ENCODE measurements around the gene METTL25. TPM values are rescaled to one million over a fixed set of nuclear protein-coding genes. Genes with fewer than 3 reads are reported as not detected.

The METTL25 gene
- total RNA-seq, 1 experiment from 2014 or later, result 6.3 TPM

DNA sequence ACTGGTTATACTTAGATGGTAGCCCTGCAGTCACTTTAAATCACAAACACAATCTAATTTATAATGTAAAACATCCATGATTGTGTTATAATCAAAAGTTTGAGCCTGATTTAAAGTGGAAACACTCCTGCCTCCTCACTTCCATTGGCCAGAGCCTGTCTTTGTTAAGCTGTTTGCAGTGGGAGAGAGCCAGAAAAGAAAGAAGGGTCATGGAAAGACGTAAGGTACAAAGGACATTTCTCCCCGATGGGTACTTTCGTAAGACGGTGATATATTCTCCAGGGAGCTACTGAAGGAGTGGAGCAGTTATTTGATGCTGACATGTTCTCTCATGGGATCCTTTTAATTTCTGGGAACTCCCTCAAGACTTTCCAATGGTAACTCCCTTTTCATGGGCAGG is 164.0 kb downstream of the METTL25 start (continued):
- no peak for TF ChIP-seq AFF4 (CRISPR knock-in tag; IDR thresholded peaks at IDR 0.05; ENCODE audit: borderline replicate concordance)
- TF ChIP-seq ZNF232 (CRISPR knock-in tag; IDR thresholded peaks at IDR 0.05), result no peak
- no peak for TF ChIP-seq USF2 (CRISPR knock-in tag; IDR thresholded peaks at IDR 0.05)
- no peak for TF ChIP-seq IRF2 (CRISPR knock-in tag; IDR thresholded peaks at IDR 0.05; ENCODE audit: borderline replicate concordance, low read depth)
- TF ChIP-seq MXD4 (CRISPR knock-in tag; IDR thresholded peaks at IDR 0.05; ENCODE audit: borderline replicate concordance), result no peak
- no peak for TF ChIP-seq ATF2 (CRISPR knock-in tag; IDR thresholded peaks at IDR 0.05; ENCODE audit: borderline replicate concordance, low read depth)
- TF ChIP-seq SMAD4 (CRISPR knock-in tag; IDR thresholded peaks at IDR 0.05), result no peak
- TF ChIP-seq, protein P1, sequence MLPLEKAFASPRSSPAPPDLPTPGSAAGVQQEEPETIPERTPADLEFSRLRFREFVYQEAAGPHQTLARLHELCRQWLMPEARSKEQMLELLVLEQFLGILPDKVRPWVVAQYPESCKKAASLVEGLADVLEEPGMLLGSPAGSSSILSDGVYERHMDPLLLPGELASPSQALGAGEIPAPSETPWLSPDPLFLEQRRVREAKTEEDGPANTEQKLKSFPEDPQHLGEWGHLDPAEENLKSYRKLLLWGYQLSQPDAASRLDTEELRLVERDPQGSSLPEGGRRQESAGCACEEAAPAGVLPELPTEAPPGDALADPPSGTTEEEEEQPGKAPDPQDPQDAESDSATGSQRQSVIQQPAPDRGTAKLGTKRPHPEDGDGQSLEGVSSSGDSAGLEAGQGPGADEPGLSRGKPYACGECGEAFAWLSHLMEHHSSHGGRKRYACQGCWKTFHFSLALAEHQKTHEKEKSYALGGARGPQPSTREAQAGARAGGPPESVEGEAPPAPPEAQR (CRISPR knock-in tag; IDR thresholded peaks at IDR 0.05), result no peak

- CTCF ChIA-PET, result no interaction called here
- ATAC-seq, result no peak
- TF ChIP-seq HMGA2 (CRISPR knock-in tag; IDR thresholded peaks at IDR 0.05), result no peak
- no peak for TF ChIP-seq CBFB (CRISPR knock-in tag; IDR thresholded peaks at IDR 0.05; ENCODE audit: low read depth)
- no peak for TF ChIP-seq CREB1 (CRISPR knock-in tag; IDR thresholded peaks at IDR 0.05)
- TF ChIP-seq ZNF317 (CRISPR knock-in tag; IDR thresholded peaks at IDR 0.05; ENCODE audit: borderline replicate concordance, low read depth), result no peak
- TF ChIP-seq ZNF425 (CRISPR knock-in tag; conservative IDR thresholded peaks at IDR 0.05), result no peak
- TF ChIP-seq FOXP1 (CRISPR knock-in tag; IDR thresholded peaks at IDR 0.05; ENCODE audit: borderline replicate concordance), result no peak
- TF ChIP-seq ZNF263 (CRISPR knock-in tag; IDR thresholded peaks at IDR 0.05; ENCODE audit: low read depth), result no peak
- no peak for TF ChIP-seq ATF6 (CRISPR knock-in tag; IDR thresholded peaks at IDR 0.05)
- no peak for TF ChIP-seq ZNF423 (CRISPR knock-in tag; IDR thresholded peaks at IDR 0.05)
- no peak for TF ChIP-seq ESRRA (CRISPR knock-in tag; IDR thresholded peaks at IDR 0.05; ENCODE audit: borderline replicate concordance)
- TF ChIP-seq JAZF1 (CRISPR knock-in tag; IDR thresholded peaks at IDR 0.05), result no peak
- TF ChIP-seq ZNF512 (CRISPR knock-in tag; IDR thresholded peaks at IDR 0.05; ENCODE audit: borderline replicate concordance), result no peak
- TF ChIP-seq, protein P2, sequence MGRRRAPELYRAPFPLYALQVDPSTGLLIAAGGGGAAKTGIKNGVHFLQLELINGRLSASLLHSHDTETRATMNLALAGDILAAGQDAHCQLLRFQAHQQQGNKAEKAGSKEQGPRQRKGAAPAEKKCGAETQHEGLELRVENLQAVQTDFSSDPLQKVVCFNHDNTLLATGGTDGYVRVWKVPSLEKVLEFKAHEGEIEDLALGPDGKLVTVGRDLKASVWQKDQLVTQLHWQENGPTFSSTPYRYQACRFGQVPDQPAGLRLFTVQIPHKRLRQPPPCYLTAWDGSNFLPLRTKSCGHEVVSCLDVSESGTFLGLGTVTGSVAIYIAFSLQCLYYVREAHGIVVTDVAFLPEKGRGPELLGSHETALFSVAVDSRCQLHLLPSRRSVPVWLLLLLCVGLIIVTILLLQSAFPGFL (CRISPR knock-in tag; IDR thresholded peaks at IDR 0.05; ENCODE audit: borderline replicate concordance), result no peak
- TF ChIP-seq ZNF396 (CRISPR knock-in tag; IDR thresholded peaks at IDR 0.05; ENCODE audit: borderline replicate concordance), result no peak
These were observed 164.4 kb downstream of the METTL25 start for GRCh38 chr12:82522762-82523161.

More at GRCh38 chr12:82522762-82523161, 164.4 kb downstream of the METTL25 start:
- H3K27me3 Mint-ChIP-seq (ENCODE audit: low read depth), result no peaks in the 10 kb centered on the region; the same call in 1 of the 2 replicates
- no peak overlapping the region for H3K27ac Mint-ChIP-seq
- no peaks in the 10 kb centered on the region for H3K4me1 Mint-ChIP-seq
- DNase-seq (ENCODE audit: low spot score), result no peak
- POLR2A ChIA-PET, result no interaction called here
- no peaks in the 10 kb centered on the region for H3K36me3 Mint-ChIP-seq
- H3K4me3 Mint-ChIP-seq, result no peak overlapping the region
- no peaks in the 10 kb centered on the region for H3K9me3 Mint-ChIP-seq

Measured in WTC11 (cell line).